ENCODE data around the gene MAMDC4.

The MAMDC4 gene

GRCh38 chr9:136896027-136896426 is 43.9 kb downstream of the MAMDC4 start:
- DNase-seq, result no peak

DNA sequence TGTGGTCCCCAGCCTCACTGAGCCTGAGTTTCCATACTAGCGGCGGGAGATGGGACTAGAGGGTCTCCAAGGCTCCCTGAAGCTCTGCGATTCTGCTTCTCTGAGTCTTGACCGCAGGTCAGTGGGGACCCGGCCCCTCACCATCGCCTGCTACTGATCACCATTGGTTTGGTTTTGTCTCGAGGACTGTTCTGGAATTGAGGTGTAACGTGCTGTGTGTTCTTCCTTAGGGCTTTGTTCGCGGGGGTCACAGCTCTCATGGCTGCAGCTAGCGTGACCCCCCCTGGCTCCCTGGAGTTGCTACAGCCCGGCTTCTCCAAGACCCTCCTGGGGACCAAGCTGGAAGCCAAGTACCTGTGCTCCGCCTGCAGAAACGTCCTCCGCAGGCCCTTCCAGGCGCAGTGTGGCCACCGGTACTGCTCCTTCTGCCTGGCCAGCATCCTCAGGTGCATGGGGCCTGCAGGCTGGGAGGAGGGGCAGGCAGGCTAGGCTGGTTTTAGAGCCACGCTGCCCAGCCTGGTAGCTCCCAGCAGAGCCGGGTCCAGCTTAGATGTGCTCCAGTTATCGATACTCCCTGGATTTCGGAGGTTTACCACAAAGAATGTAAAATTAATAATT is 46.4 kb downstream of the MAMDC4 start:
- no peak for DNase-seq

DNA sequence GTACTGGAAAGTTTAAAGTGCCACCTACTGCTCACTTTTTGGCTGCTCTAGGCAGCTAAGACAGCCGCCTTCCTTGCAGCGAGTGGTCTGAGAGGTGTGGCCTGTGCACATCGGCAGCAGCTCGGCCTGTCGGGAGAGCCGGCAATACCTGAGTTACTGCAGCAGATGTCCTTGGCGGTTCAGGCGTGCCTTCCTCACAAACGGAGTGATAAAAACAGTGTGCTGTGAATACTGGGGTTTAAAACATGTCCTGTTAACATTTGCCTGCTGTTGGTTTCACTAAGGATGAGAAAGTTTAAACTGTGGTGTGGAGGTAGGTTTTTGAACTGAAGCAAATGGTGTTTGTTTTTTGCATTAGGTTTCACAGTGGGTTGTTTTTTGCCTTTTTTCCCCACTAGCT is 47.0 kb downstream of the MAMDC4 start:
- no peak for DNase-seq

GRCh38 chr9:136900556-136900955 is 48.4 kb downstream of the MAMDC4 start:
- no peak for DNase-seq

- DNase-seq, result no peak
These were observed 48.9 kb downstream of the MAMDC4 start for GRCh38 chr9:136900988-136901515.

GRCh38 chr9:136901516-136902258 is 49.5 kb downstream of the MAMDC4 start:
- DNase-seq, result no peak

DNA sequence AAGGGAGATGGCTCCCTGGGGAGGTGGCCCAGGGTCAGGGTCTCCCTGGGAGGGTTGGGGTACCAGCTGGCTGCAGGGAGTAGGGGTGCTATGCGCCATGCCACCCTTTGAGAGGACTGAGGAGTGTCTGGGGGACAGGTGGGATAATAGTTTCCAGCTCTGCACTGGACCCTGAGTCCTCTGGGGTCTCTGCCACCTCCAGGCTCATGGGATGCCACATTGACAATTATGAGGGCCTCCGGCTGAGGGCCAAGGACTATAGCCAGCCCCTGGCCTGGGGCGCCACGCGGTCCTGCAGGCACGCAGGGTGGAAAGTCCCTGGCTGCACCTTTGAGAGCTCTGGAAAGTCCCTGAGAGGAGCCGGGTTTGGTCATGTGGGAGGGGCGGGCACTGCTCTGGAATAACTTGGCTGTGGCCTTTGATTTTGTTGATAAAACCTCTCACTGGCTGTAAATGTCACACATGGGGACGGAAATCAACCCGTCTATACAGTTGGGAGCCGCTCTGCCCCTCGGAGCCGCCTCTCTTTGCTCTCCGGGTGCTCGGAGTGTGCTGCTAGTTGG is 50.2 kb downstream of the MAMDC4 start:
- DNase-seq, result no peak

DNA sequence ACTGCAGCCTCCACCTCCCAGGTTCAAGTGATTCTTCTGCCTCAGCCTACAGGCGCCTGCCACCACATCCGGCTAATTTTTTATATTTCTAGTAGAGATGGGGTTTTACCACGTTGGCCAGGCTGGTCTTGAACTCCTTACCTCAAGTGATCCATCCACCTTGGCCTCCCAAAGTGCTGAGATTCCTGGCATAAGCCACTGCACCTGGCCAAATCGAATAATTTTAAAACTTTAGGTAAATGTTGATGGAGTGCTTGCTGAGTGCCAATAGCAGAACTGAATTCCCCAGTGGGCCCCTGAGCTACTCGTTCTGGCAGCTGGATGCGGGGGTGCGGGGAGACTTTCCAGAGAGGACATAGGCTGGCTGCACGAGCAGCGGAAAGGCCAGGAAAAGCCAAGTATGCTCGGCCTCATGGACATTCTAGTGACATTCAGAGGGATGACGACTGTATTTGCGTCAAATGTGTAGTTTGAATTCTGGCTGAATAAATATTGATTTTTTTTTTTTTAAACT is 51.0 kb downstream of the MAMDC4 start:
- no peak for DNase-seq

DNA sequence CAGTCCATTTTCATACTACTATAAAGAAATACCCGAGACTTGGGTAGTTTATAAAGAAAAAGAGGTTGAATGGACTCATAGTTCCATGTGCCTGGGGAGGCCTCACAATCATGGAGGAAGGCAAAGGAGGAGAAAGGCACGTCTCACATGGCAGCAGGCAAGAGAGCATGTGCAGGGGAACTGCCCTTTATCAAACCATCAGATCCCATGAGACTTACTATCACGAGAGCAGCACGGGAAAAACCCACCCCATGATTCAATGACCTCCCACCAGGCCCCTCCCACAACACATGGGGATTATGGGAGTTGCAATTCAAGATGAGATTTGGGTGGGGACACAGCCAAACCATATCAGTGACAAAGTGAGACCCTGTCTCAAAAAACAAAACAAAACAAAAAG is 54.1 kb downstream of the MAMDC4 start:
- no peak for DNase-seq

DNA sequence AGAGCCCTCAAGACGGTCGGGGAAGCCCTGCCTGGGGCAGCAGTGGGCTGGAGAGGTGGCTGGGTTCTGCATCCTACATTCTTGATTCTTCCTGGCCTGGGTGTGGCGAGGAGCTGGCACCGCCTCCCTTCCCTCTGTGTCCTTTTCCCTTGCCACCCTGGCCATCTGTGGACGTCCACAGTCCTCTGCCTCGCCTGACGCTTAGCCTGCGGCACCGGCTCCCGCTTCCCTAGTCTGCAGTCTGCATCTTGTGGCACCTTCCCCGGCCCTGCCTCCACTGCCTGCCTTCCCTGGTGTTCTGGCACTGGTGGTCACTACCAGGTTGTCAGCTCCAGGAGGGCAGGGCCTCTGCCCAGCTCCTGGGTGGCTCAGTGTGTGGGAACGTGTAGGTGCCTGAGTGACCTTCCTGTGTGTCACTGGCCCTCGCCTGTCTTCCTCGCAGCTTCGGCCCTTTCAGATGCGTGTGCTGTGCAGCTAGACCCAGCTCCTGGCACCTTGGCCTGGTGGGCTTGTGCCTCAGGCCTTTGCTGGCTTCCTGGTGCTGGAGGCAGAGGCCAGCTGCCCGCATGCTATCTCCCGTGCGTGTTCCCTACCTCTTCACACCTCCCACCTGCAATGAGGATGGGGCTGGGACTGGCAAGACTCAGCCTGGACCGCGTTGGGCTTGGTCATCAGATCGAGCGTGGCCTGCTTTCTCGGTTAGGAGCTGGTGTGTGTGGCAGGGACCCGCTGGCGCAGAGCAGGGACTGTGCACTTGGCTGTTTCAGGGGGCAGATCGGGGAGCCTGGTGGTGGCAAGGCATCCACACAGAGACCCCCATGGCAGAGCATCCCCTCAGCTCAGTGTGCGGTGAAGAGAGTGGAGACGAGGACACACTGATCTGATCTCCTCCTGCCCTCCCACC is 55.1 kb downstream of the MAMDC4 start:
- DNase-seq, result no peak

Data from GF-D8 (cell line).